ENCODE results near the gene CBLC. TPM values are rescaled to one million over a fixed set of nuclear protein-coding genes. Genes with fewer than 3 reads are reported as not detected.
A peak's percentile ranks its signal among the peaks of the same experiment; 100 is the strongest.

Gene CBLC
- total and polyA plus RNA-seq, 2 donors (not counting 1 experiment from before 2014, with no cell fraction given) = not detected

DNA sequence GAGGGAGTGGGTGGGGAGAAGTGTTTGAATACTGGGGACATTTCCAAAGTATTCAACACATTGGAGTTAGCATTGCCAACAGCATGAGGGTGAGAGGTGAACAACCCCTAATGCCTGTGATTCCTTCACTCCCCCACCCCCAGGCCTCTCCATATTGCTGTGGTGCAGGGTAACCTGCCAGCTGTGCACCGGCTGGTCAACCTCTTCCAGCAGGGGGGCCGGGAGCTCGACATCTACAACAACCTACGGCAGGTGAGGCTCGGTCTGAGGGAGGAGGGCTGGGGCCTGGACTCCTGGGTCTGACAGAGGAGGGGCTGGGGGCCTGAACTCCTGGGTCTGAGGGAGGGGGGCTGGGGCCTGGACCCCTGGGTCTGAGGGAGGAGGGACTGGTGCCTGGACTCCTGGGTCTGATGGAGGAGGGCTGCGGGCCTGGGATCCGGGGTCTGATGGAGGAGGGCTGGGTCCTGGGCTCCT is 21.6 kb upstream of the CBLC start:
- Mint-ChIP-seq H3K4me3 (peak overlapping the region; percentile 29), H3K4me1 (peaks cover 51% of the 10 kb centered on the region), H3K9me3 (ENCODE audit: insufficient read depth) (no peaks in the 10 kb centered on the region), H3K27ac (peak overlapping the region; percentile 26), H3K27me3 (no peaks in the 10 kb centered on the region)
- no peak for DNase-seq
- no peak for ATAC-seq (ENCODE audit: low read depth)
- ChIA-PET POLR2A (interaction anchor here (0.5 to 1.0 kb wide), 2 partner anchors 14 to 29 kb away, joined by 3 read pairs; no protein-coding TSS in a partner anchor), CTCF (interaction anchor here (1.7 to 4.0 kb wide), 2 partner anchors 15 to 32 kb away, joined by 8 to 46 read pairs; no protein-coding TSS in a partner anchor)
- intact Hi-C loops (cut with micrococcal nuclease) = no loop called here
- Histone ChIP-seq H3K4me1 (ENCODE audit: control insufficient read depth in 2 of 2, insufficient read depth in 2 of 2, low read length in 2 of 2) (peaks cover 35 to 45% of the 10 kb centered on the region in 2 donors), H4K20me1 (ENCODE audit: control insufficient read depth, insufficient read depth, low read length, poor library complexity, severe bottlenecking) (peaks cover 8% of the 10 kb centered on the region), H3K36me3 (replicated peaks in 1 of 2; ENCODE audit: control extremely low read depth in 1 of 2, control insufficient read depth in 1 of 2, extremely low read depth in 1 of 2, insufficient read depth in 2 of 2, low read length in 1 of 2) (peaks cover 4 to 29% of the 10 kb centered on the region in 2 experiments), H3K9ac (ENCODE audit: low read length) (no peak overlapping the region), H3K27ac (ENCODE audit: low read length in 2 of 2) (no peak overlapping the region), H3K27me3 (replicated peaks in 1 of 4; ENCODE audit: control extremely low read depth in 1 of 4, control insufficient read depth in 3 of 4, insufficient read depth in 4 of 4, low read length in 3 of 4) (no peaks in the 10 kb centered on the region), H3K4me3 (ENCODE audit: control extremely low read depth in 1 of 5, extremely low read depth in 1 of 5, insufficient read depth in 1 of 5, low read depth in 2 of 5, low read length in 4 of 5) (no peak overlapping the region), H3K4me2 (replicated peaks; ENCODE audit: low read depth, low read length, poor library complexity, severe bottlenecking) (no peak overlapping the region), H2AFZ (ENCODE audit: insufficient read depth, low read depth, low read length, poor library complexity, severe bottlenecking) (no peak overlapping the region), H3K79me2 (ENCODE audit: control insufficient read depth, insufficient read depth, low read length) (peaks cover 8% of the 10 kb centered on the region), H3K9me3 (ENCODE audit: control extremely low read depth in 1 of 3, control insufficient read depth in 2 of 3, insufficient read depth in 1 of 3, low read length in 2 of 3) (no peaks in the 10 kb centered on the region)
- 96% methylated on average over 4 of the region's 7 CpGs for WGBS (ENCODE audit: insufficient coverage)
- TF ChIP-seq CTCF (IDR thresholded peaks at IDR 0.05) = no peak
- TF ChIP-seq EZH2 (IDR thresholded peaks at IDR 0.05; ENCODE audit: borderline replicate concordance, insufficient read depth, low read depth, low read length, poor library complexity, severe bottlenecking) = no peak

DNA sequence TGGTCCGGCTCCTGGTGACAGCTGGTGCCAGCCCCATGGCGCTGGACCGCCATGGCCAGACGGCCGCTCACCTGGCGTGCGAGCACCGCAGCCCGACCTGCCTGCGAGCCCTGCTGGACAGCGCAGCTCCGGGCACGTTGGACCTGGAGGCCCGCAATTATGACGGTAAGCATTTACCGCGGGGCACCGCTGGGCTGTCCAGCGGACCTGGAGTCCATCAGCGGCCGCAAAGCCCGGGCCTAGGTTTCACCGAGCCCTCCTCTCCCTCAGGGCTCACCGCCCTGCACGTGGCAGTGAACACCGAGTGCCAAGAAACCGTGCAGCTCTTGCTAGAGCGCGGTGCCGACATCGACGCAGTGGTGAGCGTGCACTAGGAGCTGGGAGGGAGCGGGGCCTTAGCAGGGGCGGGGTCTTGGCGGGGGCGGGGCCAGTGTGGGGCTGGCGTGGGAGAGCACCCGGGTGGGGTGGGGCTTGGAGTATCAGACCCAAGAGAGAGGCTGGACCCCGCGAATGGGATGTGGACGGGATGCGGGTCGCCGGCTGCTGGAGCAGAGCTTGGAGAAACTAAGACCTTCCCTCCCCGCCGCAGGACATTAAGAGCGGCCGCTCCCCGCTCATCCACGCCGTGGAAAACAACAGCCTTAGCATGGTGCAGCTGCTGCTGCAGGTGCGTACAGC is 20.5 kb upstream of the CBLC start:
- intact Hi-C loops (cut with micrococcal nuclease) = no loop called here
- 96% methylated on average over 48 of the region's 53 CpGs for WGBS (ENCODE audit: insufficient coverage)
- Mint-ChIP-seq H3K4me1 (peaks cover 40% of the 10 kb centered on the region), H3K27me3 (no peaks in the 10 kb centered on the region), H3K27ac (no peak overlapping the region), H3K4me3 (no peak overlapping the region), H3K9me3 (ENCODE audit: insufficient read depth) (no peaks in the 10 kb centered on the region)
- no peaks in the 10 kb centered on the region for H3K9me3 ChIP-seq (ENCODE audit: control extremely low read depth in 1 of 3, control insufficient read depth in 2 of 3, insufficient read depth in 1 of 3, low read length in 2 of 3)
- ChIA-PET CTCF (interaction anchor here (1.0 to 2.4 kb wide), 2 partner anchors 14 to 33 kb away, joined by 3 to 6 read pairs; no protein-coding TSS in a partner anchor), POLR2A (interaction anchor here (0.6 kb wide), 1 partner anchor 15 kb away, joined by 4 read pairs; no protein-coding TSS in a partner anchor)
- H3K36me3 ChIP-seq (replicated peaks in 1 of 2; ENCODE audit: control extremely low read depth in 1 of 2, control insufficient read depth in 1 of 2, extremely low read depth in 1 of 2, insufficient read depth in 2 of 2, low read length in 1 of 2) = peaks cover 4 to 25% of the 10 kb centered on the region in 2 experiments
- no peak overlapping the region for H3K27ac ChIP-seq (ENCODE audit: low read length in 2 of 2)
- no peak overlapping the region for H3K9ac ChIP-seq (ENCODE audit: low read length)
- no peak for ATAC-seq (ENCODE audit: low read depth)
- no peak overlapping the region for H3K4me2 ChIP-seq (replicated peaks; ENCODE audit: low read depth, low read length, poor library complexity, severe bottlenecking)
- H3K4me3 ChIP-seq (ENCODE audit: control extremely low read depth in 1 of 5, extremely low read depth in 1 of 5, insufficient read depth in 1 of 5, low read depth in 2 of 5, low read length in 4 of 5) = no peak overlapping the region
- TF ChIP-seq EZH2 (IDR thresholded peaks at IDR 0.05; ENCODE audit: borderline replicate concordance, insufficient read depth, low read depth, low read length, poor library complexity, severe bottlenecking) (no peak), CTCF (IDR thresholded peaks at IDR 0.05) (no peak)
- no peak overlapping the region for H2AFZ ChIP-seq (ENCODE audit: insufficient read depth, low read depth, low read length, poor library complexity, severe bottlenecking)
- H3K4me1 ChIP-seq (ENCODE audit: control insufficient read depth in 2 of 2, insufficient read depth in 2 of 2, low read length in 2 of 2) = peaks cover 24 to 34% of the 10 kb centered on the region in 2 donors
- H4K20me1 ChIP-seq (ENCODE audit: control insufficient read depth, insufficient read depth, low read length, poor library complexity, severe bottlenecking) = peaks cover 8% of the 10 kb centered on the region
- no peaks in the 10 kb centered on the region for H3K27me3 ChIP-seq (replicated peaks in 1 of 4; ENCODE audit: control extremely low read depth in 1 of 4, control insufficient read depth in 3 of 4, insufficient read depth in 4 of 4, low read length in 3 of 4)
- peaks cover 8% of the 10 kb centered on the region for H3K79me2 ChIP-seq (ENCODE audit: control insufficient read depth, insufficient read depth, low read length)
- no peak for DNase-seq

Data from B cell (primary cell).